Measurements from ENCODE around the gene ELF5. TPM values are rescaled to one million over a fixed set of nuclear protein-coding genes. Genes with fewer than 3 reads are reported as not detected.

The ELF5 gene
- total RNA-seq, 2 donors from 2014 or later = 0.18 to 2.7 TPM

DNA sequence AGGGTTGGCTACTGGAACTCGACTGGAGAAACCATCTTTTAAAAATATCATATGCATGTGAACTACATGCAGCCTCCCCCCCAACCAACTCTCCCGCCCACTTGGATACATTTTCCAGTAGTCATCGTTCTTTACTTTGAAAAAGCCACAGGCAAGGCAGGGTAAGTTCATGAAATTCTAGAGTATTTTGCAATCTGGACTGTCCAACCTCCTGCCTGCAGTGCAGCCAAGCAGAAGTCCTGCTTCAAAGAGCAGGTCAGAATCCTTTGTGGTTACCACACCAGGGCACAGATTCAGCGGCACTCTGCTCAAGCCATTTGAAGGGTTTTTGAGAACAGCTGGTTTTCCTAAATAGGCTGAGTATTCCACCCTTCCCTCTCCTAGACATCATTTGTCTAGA lies 12.1 kb downstream of the ELF5 start:
- Histone ChIP-seq H3K9me3 (no peaks in the 10 kb centered on the region), H3K27ac (no peak overlapping the region), H3K4me1 (replicated peaks) (no peaks in the 10 kb centered on the region), H3K4me3 (no peak overlapping the region), H3K27me3 (replicated peaks; ENCODE audit: insufficient read depth) (no peaks in the 10 kb centered on the region), H3K36me3 (no peaks in the 10 kb centered on the region)
- intact Hi-C loops (cut with DNase I) = loop anchor here (5.0 kb wide), 1 partner anchor 396 kb away; no protein-coding TSS in a partner anchor
- no peak for DNase-seq (ENCODE audit: low spot score)
- TF ChIP-seq POLR2A (IDR thresholded peaks at IDR 0.05) (no peak), CTCF (IDR thresholded peaks at IDR 0.05) (no peak), POLR2AphosphoS5 (IDR thresholded peaks at IDR 0.05) (peak; percentile 12)
- 52% methylated on average over 4 of the region's 4 CpGs for WGBS

GRCh38 chr11:34499719-34500500 lies 13.7 kb downstream of the ELF5 start:
- TF ChIP-seq CTCF (IDR thresholded peaks at IDR 0.05) = no peak
- TF ChIP-seq POLR2AphosphoS5 (IDR thresholded peaks at IDR 0.05) = no peak
- no peak for TF ChIP-seq POLR2A (IDR thresholded peaks at IDR 0.05)
- no peak overlapping the region for H3K4me3 ChIP-seq
- intact Hi-C loops (cut with DNase I) = loop anchor here (5.0 to 10.0 kb wide), 2 partner anchors 397 to 505 kb away; no protein-coding TSS in a partner anchor
- no peak overlapping the region for H3K27ac ChIP-seq
- no peaks in the 10 kb centered on the region for H3K9me3 ChIP-seq
- no peaks in the 10 kb centered on the region for H3K27me3 ChIP-seq (replicated peaks; ENCODE audit: insufficient read depth)
- H3K4me1 ChIP-seq (replicated peaks) = no peaks in the 10 kb centered on the region
- WGBS = 67% methylated on average over 3 of the region's 3 CpGs
- no peak for DNase-seq (ENCODE audit: low spot score)
- H3K36me3 ChIP-seq = no peaks in the 10 kb centered on the region

GRCh38 chr11:34495724-34496377 lies 17.7 kb downstream of the ELF5 start:
- 32% methylated on average over 26 of the region's 26 CpGs for WGBS
- H3K36me3 ChIP-seq = no peaks in the 10 kb centered on the region
- no peaks in the 10 kb centered on the region for H3K27me3 ChIP-seq (replicated peaks; ENCODE audit: insufficient read depth)
- no peak for DNase-seq (ENCODE audit: low spot score)
- no peaks in the 10 kb centered on the region for H3K4me1 ChIP-seq (replicated peaks)
- H3K27ac ChIP-seq = peak overlapping the region in 1 of 2 donors; percentile 48
- H3K4me3 ChIP-seq = no peak overlapping the region
- no peaks in the 10 kb centered on the region for H3K9me3 ChIP-seq
- TF ChIP-seq POLR2A (IDR thresholded peaks at IDR 0.05) (no peak), CTCF (IDR thresholded peaks at IDR 0.05) (no peak), POLR2AphosphoS5 (IDR thresholded peaks at IDR 0.05) (no peak)
- intact Hi-C loops (cut with DNase I) = loop anchor here (10.0 kb wide), 1 partner anchor 501 kb away; no protein-coding TSS in a partner anchor

- Histone ChIP-seq H3K4me3 (no peak overlapping the region), H3K27me3 (replicated peaks; ENCODE audit: insufficient read depth) (no peaks in the 10 kb centered on the region), H3K36me3 (no peaks in the 10 kb centered on the region), H3K27ac (peak overlapping the region; percentile 8 to 48), H3K9me3 (no peaks in the 10 kb centered on the region), H3K4me1 (replicated peaks) (no peaks in the 10 kb centered on the region)
- 87% methylated on average over 12 of the region's 12 CpGs for WGBS
- TF ChIP-seq CTCF (IDR thresholded peaks at IDR 0.05) (no peak), POLR2AphosphoS5 (IDR thresholded peaks at IDR 0.05) (no peak), POLR2A (IDR thresholded peaks at IDR 0.05) (no peak)
- intact Hi-C loops (cut with DNase I) = loop anchor here (10.0 kb wide), 1 partner anchor 500 kb away; no protein-coding TSS in a partner anchor
- DNase-seq (ENCODE audit: low spot score) = no peak
Observed at GRCh38 chr11:34495239-34495723, 18.3 kb downstream of the ELF5 start.

Measured in prostate gland (tissue), 2 donors.